Mucosa of gallbladder (tissue), 1 donor: ENCODE measurements around the gene RAET1G. TPM values are rescaled to one million over a fixed set of nuclear protein-coding genes. Genes with fewer than 3 reads are reported as not detected.

ENCODE experiments used
- DNase-seq: peaks from one replicate; pipeline ENCODE4 v3.0.0-alpha.2; 2020; ENCODE audit warnings: low spot score
- total RNA-seq: library from RNA; stranded (reverse); gene quantifications from one replicate; pipeline ENCODE4 v1.2.1, GENCODE V29; 2021
- donor health status: DM: no; HTN: no; CAD: no.

Gene RAET1G
- total RNA-seq, 1 donor from 2014 or later: 0.52 TPM

GRCh38 chr6:149867876-149868640 lies 54.9 kb downstream of the RAET1G start:
- DNase-seq: peak; percentile 42

Other genes starting within 250 kb of the RAET1G start
- gene LATS1, start 205.0 kb downstream of the RAET1G start, total RNA-seq: 31.9 TPM
- 31.6 TPM for gene NUP43, start 176.6 kb downstream of the RAET1G start, total RNA-seq
- gene PCMT1, start 173.4 kb downstream of the RAET1G start, total RNA-seq: 50.9 TPM
- 50.0 TPM for gene LRP11, start 58.8 kb downstream of the RAET1G start, total RNA-seq
- 0.23 TPM for gene RAET1E, start 25.0 kb downstream of the RAET1G start, total RNA-seq
- gene ULBP2, start 18.9 kb upstream of the RAET1G start, total RNA-seq: 0.14 TPM
- 0.09 TPM for gene ULBP1, start 40.8 kb upstream of the RAET1G start, total RNA-seq
- gene RAET1L, start 102.4 kb upstream of the RAET1G start, total RNA-seq: not detected
- gene ULBP3, start 146.0 kb upstream of the RAET1G start, total RNA-seq: 2.5 TPM
- gene PPP1R14C, start 219.9 kb upstream of the RAET1G start, total RNA-seq: 0.37 TPM